Kidney capillary endothelial cell (primary cell): ENCODE measurements around the gene SNX21.

Source experiments
- DNase-seq: peaks from one replicate; pipeline ENCODE4 v3.0.0-alpha.2; 2018; ENCODE audit warnings: low spot score

The SNX21 gene

DNA sequence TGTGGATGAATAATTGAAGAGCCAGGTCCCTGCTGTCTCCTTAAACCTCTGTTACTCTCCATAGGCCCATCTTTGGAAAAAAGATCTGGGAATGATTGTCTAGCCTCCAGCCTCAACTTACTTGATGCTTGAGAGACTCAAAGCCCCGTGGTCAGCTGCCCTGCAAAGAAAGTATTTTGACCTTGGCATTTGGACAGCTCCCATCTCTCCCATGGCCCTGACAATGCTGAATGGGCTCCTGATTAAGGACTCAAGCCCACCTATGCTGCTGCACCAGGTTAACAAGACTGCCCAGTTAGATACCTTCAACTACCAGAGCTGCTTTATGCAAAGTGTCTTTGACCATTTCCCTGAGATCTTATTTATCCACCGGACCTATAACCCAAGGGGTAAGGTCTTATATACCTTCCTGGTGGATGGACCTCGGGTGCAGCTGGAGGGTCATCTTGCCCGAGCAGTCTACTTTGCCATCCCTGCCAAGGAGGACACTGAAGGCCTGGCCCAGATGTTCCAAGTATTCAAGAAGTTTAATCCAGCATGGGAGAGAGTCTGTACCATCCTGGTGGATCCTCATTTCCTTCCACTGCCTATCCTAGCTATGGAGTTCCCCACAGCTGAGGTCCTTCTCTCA, 49.0 kb downstream of the SNX21 start:
- no peak for DNase-seq

GRCh38 chr20:45883100-45883469, 49.5 kb downstream of the SNX21 start:
- DNase-seq: no peak

GRCh38 chr20:45886590-45887345, 53.2 kb downstream of the SNX21 start:
- no peak for DNase-seq

DNA sequence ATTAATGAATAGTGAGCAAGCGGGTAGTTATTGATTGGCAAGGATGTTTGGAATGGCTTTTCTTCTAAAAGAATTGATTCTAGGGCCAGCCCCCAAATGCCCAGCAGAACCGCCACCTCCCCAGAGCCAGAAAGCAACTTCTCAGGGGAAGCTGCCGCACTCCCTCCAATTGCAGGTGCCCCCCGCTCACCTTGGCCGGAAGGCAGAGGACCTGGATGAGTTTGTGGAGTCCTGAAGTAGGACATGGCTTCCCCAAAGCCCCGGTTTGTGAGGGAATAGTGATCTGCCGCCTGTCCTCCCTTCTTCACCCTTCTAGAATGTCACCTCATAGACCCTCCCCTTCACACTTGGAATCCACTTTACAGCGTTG, 53.7 kb downstream of the SNX21 start, which contains the start of gene SPATA25:
SPATA25 (minus strand) TSS at position 277 of the 370 bp plus-strand sequence; CDS start at position 245, 32 bp downstream.
- DNase-seq: no peak

DNA sequence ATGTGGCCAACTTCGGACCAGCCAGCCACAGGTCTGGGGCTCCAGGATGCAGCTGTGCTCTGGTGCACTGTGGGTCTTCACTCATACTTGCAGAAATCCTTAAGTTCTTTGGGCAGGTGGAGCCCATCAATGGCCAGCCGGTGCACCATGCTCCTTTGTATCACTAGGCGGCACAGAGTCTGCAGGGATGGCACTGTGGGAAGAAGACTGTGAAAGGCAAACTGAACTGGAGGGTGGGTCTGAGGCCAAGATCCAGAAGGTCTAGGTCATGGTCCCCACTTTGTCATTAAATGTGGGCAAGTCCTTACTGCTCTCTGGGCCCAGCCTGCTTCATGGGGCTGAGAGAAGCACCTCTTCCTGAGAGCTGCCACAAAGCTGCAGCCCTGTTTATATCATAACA, 55.1 kb downstream of the SNX21 start:
- no peak for DNase-seq

DNA sequence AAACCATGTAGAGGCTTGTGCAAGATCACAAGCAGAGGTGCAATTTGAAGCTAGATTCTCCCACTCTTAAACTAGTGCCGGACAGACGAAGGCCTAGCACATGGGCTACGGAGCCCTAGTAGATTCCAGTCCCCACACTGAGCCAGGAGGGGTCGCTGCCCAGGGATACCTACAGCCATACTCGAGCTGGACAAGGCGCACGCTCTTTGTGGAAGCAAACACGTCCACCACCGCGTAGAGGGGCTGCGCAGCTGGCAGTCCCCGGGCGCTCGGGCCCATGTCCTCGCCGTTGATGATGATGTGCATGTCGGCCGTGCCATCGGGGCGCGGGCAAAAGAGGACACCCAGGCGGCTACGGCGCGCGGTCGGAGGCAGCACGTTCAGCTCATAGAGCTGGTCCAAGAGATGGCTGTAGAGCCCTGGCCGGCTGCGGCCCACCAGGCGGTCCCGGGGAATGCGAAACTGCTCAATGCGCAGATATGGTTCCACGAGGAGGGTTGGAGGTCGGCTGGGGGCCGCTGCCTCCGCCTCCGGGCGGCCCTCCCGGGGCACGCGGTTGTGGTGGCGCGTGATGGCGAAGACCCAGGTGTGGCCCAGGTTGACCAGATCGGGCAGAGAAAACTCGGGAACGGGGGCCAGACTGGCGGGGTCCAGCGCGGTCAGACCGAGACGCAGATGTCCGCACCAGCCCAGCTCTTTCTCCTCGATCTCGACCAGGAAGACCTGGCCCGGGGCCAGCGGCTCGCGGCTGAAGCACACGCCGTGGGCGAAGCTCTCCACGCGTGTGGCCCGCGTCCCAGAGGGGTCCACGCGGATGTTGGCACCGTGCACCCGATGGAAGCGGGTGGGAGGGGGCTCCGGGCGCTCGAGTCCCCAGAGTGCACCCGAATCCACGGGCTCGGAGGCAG, 56.7 kb downstream of the SNX21 start:
- peak; percentile 74 for DNase-seq

DNA sequence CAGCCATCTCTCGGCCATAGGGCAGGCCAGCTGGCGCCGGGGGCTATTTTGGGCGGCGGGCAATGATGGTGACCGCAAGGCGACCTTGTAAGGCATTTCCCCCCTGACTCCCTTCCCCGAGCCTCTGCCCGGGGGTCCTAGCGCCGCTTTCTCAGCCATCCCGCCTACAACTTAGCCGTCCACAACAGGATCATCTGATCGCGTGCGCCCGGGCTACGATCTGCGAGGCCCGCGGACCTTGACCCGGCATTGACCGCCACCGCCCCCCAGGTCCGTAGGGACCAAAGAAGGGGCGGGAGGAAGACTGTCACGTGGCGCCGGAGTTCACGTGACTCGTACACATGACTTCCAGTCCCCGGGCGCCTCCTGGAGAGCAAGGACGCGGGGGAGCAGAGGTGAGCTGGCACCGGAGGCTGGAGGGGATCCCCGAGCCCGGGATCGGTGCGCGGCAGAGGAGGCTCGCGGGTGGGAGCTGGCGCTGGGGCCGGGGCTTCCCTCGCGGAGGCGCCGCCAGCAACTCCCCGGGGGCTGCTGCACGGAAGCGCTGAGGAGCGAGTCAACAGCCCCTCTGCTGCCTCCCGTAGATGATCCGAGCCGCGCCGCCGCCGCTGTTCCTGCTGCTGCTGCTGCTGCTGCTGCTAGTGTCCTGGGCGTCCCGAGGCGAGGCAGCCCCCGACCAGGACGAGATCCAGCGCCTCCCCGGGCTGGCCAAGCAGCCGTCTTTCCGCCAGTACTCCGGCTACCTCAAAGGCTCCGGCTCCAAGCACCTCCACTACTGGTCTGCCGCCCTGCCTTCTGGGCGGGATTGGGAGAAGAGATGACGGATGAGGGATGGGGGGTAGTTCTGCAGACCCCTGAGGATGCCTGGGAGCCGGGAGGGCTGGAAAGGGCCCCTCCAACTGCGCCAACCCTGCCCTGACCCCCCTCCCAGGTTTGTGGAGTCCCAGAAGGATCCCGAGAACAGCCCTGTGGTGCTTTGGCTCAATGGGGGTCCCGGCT, 57.7 kb downstream of the SNX21 start, which contains the start of the genes CTSA and NEURL2:
CTSA (plus strand) TSS at position 351 of the 999 bp plus-strand sequence; CDS start at position 585, 234 bp downstream.
NEURL2 (minus strand) TSS at position 224 of the 999 bp plus-strand sequence; CDS start at position 7, 217 bp downstream.
- peak; percentile 87 for DNase-seq

DNA sequence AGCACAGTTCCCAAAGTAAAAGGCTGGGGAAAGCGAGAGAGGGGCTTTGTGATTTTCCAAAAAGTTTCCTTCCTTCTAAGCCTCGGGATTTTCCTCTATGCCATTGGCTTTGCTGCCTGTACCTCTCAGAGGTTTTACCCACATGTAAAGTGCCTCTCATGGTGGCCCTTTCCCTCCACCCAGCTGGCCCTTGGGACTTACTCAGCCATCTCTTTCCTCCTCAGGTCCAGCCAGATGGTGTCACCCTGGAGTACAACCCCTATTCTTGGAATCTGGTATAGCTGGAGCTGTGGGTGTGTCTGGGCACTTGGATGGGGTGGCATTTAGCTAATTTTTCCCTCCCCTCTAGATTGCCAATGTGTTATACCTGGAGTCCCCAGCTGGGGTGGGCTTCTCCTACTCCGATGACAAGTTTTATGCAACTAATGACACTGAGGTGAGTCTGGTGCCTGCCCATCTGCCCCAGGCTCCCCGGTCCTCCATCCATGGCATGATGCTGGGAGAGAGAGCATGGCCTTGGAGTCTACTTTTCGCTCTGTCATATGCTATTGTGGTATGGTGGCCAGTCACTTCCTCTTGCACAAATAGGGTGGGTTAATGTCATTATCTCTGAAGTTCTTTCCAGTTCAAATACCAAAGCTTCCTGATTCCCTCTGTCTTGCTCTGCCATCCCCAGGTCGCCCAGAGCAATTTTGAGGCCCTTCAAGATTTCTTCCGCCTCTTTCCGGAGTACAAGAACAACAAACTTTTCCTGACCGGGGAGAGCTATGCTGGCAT, 58.6 kb downstream of the SNX21 start:
- DNase-seq: no peak
